Esophagus muscularis mucosa (tissue), 4 donors: ENCODE results near the gene ABCC4.

ENCODE experiments used
- EP300 ChIP-seq: sonication (generic); formaldehyde crosslinking; IDR thresholded peaks from one replicate; pipeline ENCODE4 v1.6.1; 2017; ENCODE audit warnings: antibody characterized with exemption
- POLR2A ChIP-seq: fragments of 450-650 bp; IDR thresholded peaks from one replicate; pipeline ENCODE4 v1.6.1; 2017; ENCODE audit warnings: antibody characterized with exemption, moderate library complexity, mild to moderate bottlenecking, low read depth
- POLR2AphosphoS5 ChIP-seq, 2 donors: sonication (generic); formaldehyde crosslinking; IDR thresholded peaks; one replicate each; pipeline ENCODE4 v1.6.1; 2017; ENCODE audit warnings: antibody characterized with exemption in 2 of 2
- TF ChIP-seq, protein P1 (sequence below), 3 experiments: fragments of 200-600 bp in 2 of 3; fragments of 450-650 bp in 1 of 3; sonication (generic) in 2 of 3; IDR thresholded peaks; one replicate each; pipeline ENCODE4 v1.5.1; 2017 to 2019; ENCODE audit warnings: antibody characterized with exemption in 3 of 3, mild to moderate bottlenecking in 2 of 3, moderate library complexity in 1 of 3

DNA sequence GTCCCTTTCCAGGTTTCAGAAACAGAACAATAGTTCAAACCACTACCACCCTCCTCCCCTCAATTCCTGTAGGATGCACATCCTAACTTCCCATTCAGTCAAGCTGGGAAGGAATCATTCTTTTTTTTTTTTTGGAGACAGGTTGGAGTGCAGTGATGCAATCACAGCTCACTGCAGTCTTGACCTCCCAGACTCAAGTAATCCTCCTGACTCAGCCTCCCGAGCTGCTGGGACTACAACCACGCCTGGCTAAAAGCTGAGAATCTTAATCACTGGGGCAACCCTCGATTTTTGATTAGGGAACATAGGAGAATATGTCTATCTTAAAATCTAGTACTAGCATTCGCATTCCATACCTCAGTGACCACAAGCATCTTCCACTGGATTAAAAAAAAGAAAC lies 146.2 kb downstream of the ABCC4 start:
- TF ChIP-seq, protein P1, sequence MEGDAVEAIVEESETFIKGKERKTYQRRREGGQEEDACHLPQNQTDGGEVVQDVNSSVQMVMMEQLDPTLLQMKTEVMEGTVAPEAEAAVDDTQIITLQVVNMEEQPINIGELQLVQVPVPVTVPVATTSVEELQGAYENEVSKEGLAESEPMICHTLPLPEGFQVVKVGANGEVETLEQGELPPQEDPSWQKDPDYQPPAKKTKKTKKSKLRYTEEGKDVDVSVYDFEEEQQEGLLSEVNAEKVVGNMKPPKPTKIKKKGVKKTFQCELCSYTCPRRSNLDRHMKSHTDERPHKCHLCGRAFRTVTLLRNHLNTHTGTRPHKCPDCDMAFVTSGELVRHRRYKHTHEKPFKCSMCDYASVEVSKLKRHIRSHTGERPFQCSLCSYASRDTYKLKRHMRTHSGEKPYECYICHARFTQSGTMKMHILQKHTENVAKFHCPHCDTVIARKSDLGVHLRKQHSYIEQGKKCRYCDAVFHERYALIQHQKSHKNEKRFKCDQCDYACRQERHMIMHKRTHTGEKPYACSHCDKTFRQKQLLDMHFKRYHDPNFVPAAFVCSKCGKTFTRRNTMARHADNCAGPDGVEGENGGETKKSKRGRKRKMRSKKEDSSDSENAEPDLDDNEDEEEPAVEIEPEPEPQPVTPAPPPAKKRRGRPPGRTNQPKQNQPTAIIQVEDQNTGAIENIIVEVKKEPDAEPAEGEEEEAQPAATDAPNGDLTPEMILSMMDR (IDR thresholded peaks at IDR 0.05) = no peak
- no peak for TF ChIP-seq EP300
- TF ChIP-seq POLR2A = no peak
- TF ChIP-seq POLR2AphosphoS5 (IDR thresholded peaks at IDR 0.05) = no peak
